Thoracic aorta (tissue), 2 donors: ENCODE results near the gene ACP5. TPM values are rescaled to one million over a fixed set of nuclear protein-coding genes. Genes with fewer than 3 reads are reported as not detected.

Experiments
- ATAC-seq: fragments of 150-250 bp; one replicate; pipeline ENCODE4 v1.8.0; 2017; ENCODE audit warnings: low read depth; ENCODE audit not compliant: insufficient number of reproducible peaks, low FRiP score
- DNase-seq: peaks from one replicate; pipeline ENCODE4 v3.0.0-alpha.2; 2020; ENCODE audit warnings: low spot score
- H3K27ac ChIP-seq, 2 donors: fragments of 200-600 bp; sonication (generic); 1 replicate in 1 of 2; 2 replicates in 1 of 2; pipeline ENCODE4 v1.5.1; 2016; ENCODE audit warnings: mild to moderate bottlenecking in 2 of 2, moderate library complexity in 2 of 2
- H3K27me3 ChIP-seq: fragments of 200-600 bp; sonication (generic); replicated peaks from 2 replicates; pipeline ENCODE4 v1.6.0; 2016; ENCODE audit warnings: mild to moderate bottlenecking; ENCODE audit not compliant: insufficient read depth
- H3K36me3 ChIP-seq: fragments of 200-600 bp; sonication (generic); one replicate; pipeline ENCODE4 v1.5.1; 2016
- H3K4me1 ChIP-seq, 2 donors: fragments of 200-600 bp; sonication (generic); 1 replicate in 1 of 2; 2 replicates in 1 of 2; pipeline versions ENCODE4 v1.5.1 to v1.6.0; 2016; ENCODE audit warnings: low read depth in 2 of 2, mild to moderate bottlenecking in 1 of 2; ENCODE audit not compliant: control insufficient read depth in 1 of 2
- H3K4me3 ChIP-seq: fragments of 200-600 bp; sonication (generic); 2 replicates; pipeline ENCODE4 v1.5.1; 2016; ENCODE audit warnings: mild to moderate bottlenecking
- H3K9me3 ChIP-seq: fragments of 200-600 bp; sonication (generic); 2 replicates; pipeline ENCODE4 v1.5.1; 2016
- CTCF ChIP-seq: fragments of 200-600 bp; sonication (generic); IDR thresholded peaks from one replicate; pipeline ENCODE4 v1.5.1; 2019; ENCODE audit warnings: antibody characterized with exemption
- total RNA-seq, 2 donors: library from RNA; depleted of rRNA; stranded (reverse); fragments of >200 nt; gene quantifications; one replicate each; pipeline versions ENCODE4 v1.1.0 to v1.2.3, GENCODE V29; 2016

ACP5 gene
- total RNA-seq, 2 donors from 2014 or later, result 1.6 to 14.6 TPM

GRCh38 chr19:11535792-11536595, 41.5 kb downstream of the ACP5 start:
- peak; percentile 68 for ATAC-seq
- H3K36me3 ChIP-seq, result no peaks in the 10 kb centered on the region
- H3K4me3 ChIP-seq, result peak overlapping the region; percentile 64
- no peaks in the 10 kb centered on the region for H3K27me3 ChIP-seq
- no peaks in the 10 kb centered on the region for H3K9me3 ChIP-seq
- H3K27ac ChIP-seq, result peak overlapping the region; percentile 94 to 99
- peaks cover 13 to 32% of the 10 kb centered on the region in 2 donors for H3K4me1 ChIP-seq
- DNase-seq, result peak; percentile 56
- TF ChIP-seq CTCF, result peak; percentile 95

GRCh38 chr19:11534948-11535347, 42.5 kb downstream of the ACP5 start:
- peak; percentile 30 for ATAC-seq
- H3K36me3 ChIP-seq, result no peaks in the 10 kb centered on the region
- peaks cover 10 to 30% of the 10 kb centered on the region in 2 donors for H3K4me1 ChIP-seq
- no peak for DNase-seq
- no peaks in the 10 kb centered on the region for H3K27me3 ChIP-seq
- H3K4me3 ChIP-seq, result peak overlapping the region; percentile 64
- TF ChIP-seq CTCF, result no peak
- peak overlapping the region; percentile 94 to 99 for H3K27ac ChIP-seq
- no peaks in the 10 kb centered on the region for H3K9me3 ChIP-seq

- H3K4me3 ChIP-seq, result no peak overlapping the region
- H3K9me3 ChIP-seq, result no peaks in the 10 kb centered on the region
- no peak for ATAC-seq
- H3K4me1 ChIP-seq, result peaks cover 10 to 32% of the 10 kb centered on the region in 2 donors
- H3K27ac ChIP-seq, result peak overlapping the region; percentile 94 to 99
- no peaks in the 10 kb centered on the region for H3K27me3 ChIP-seq
- no peaks in the 10 kb centered on the region for H3K36me3 ChIP-seq
- TF ChIP-seq CTCF, result no peak
- DNase-seq, result no peak
These were observed 42.9 kb downstream of the ACP5 start for GRCh38 chr19:11534538-11534937.

GRCh38 chr19:11530432-11530831, 47.0 kb downstream of the ACP5 start:
- Histone ChIP-seq H3K27ac (peak overlapping the region; percentile 86 to 96), H3K36me3 (no peaks in the 10 kb centered on the region), H3K4me1 (peaks cover 16 to 43% of the 10 kb centered on the region in 2 donors), H3K9me3 (no peaks in the 10 kb centered on the region), H3K4me3 (no peak overlapping the region), H3K27me3 (no peaks in the 10 kb centered on the region)
- ATAC-seq (no peak), DNase-seq (peak; percentile 23)
- no peak for TF ChIP-seq CTCF

- no peaks in the 10 kb centered on the region for H3K27me3 ChIP-seq
- H3K27ac ChIP-seq, result peak within 1 kb of the TSS; percentile 86 to 96
- no peaks in the 10 kb centered on the region for H3K36me3 ChIP-seq
- peak; percentile 98 for DNase-seq
- TF ChIP-seq CTCF, result no peak
- ATAC-seq, result peak; percentile 96
- H3K9me3 ChIP-seq, result no peaks in the 10 kb centered on the region
- H3K4me1 ChIP-seq, result peaks cover 8 to 31% of the 10 kb centered on the region in 2 donors
- peak within 1 kb of the TSS; percentile 85 for H3K4me3 ChIP-seq
These were observed 48.7 kb downstream of the ACP5 start, which contains the start of gene ECSIT for GRCh38 chr19:11528551-11529341. Gene ECSIT, minus strand, starts transcription at chr19:11529134. Its CDS starts 9,964 bp downstream, at chr19:11519170.
